H1 (cell line): ENCODE data around the gene RPS6KL1. TPM values are rescaled to one million over a fixed set of nuclear protein-coding genes. Genes with fewer than 3 reads are reported as not detected.

ENCODE experiments used
- CTCF ChIA-PET: fragments of 300-600 bp; sonication (Branson Sonifier 250); formaldehyde crosslinking; loops from one replicate; lab custom pipeline; 2021; ENCODE audit not compliant: partially characterized antibody; lab: Charles Lee
- POLR2A ChIA-PET: fragments of 300-600 bp; sonication (Branson Sonifier 250); formaldehyde crosslinking; loops from one replicate; lab custom pipeline; 2021; ENCODE audit warnings: inconsistent platforms; ENCODE audit not compliant: partially characterized antibody; lab: Charles Lee
- DNase-seq, 2 experiments: peaks; one replicate each; pipeline versions ENCODE4 v3.0.0 to v3.0.0-alpha.2; 2010 to 2022; ENCODE audit warnings: low spot score in 2 of 2, low read depth in 1 of 2, mixed read lengths in 1 of 2
- FAIRE-seq: peaks from 2 replicates; lab custom pipeline; 2011; peaks lifted over from hg19 to GRCh38; lab: Jason Lieb, UNC
- H2AFZ ChIP-seq: 2 replicates; pipeline ENCODE4 v1.8.1; 2012; ENCODE audit warnings: low read length, inconsistent platforms
- H2AK5ac ChIP-seq: 2 replicates; pipeline ENCODE4 v1.6.1; 2013; ENCODE audit warnings: low read depth, low read length
- H2BK120ac ChIP-seq: replicated peaks from 2 replicates; pipeline ENCODE3; 2013; ENCODE audit warnings: low read depth, low read length, inconsistent platforms
- H2BK12ac ChIP-seq: 2 replicates; pipeline ENCODE4 v1.6.1; 2013; ENCODE audit warnings: low read depth, low read length
- H2BK15ac ChIP-seq: 2 replicates; pipeline ENCODE4 v1.6.1; 2013; ENCODE audit warnings: low read length
- H2BK20ac ChIP-seq: 2 replicates; pipeline ENCODE4 v1.6.1; 2013; ENCODE audit warnings: low read length
- H2BK5ac ChIP-seq: 2 replicates; pipeline ENCODE4 v1.6.1; 2013; ENCODE audit warnings: low read depth, low read length
- H3K14ac ChIP-seq: 2 replicates; pipeline ENCODE4 v1.6.1; 2013; ENCODE audit warnings: inconsistent platforms; ENCODE audit not compliant: insufficient read length
- H3K18ac ChIP-seq: 2 replicates; pipeline ENCODE4 v1.6.1; 2013; ENCODE audit warnings: low read length; ENCODE audit errors: extremely low read depth
- H3K23ac ChIP-seq: 2 replicates; pipeline ENCODE4 v1.6.1; 2013; ENCODE audit warnings: inconsistent platforms; ENCODE audit not compliant: insufficient read length
- H3K23me2 ChIP-seq: 2 replicates; pipeline ENCODE4 v1.6.1; 2013; ENCODE audit warnings: low read depth, low read length
- H3K27ac ChIP-seq: 2 replicates; pipeline ENCODE4 v1.6.1; 2011; ENCODE audit warnings: low read depth, low read length, inconsistent platforms
- H3K27me3 ChIP-seq, 4 experiments: replicated peaks in 1 of 4; 1 replicate in 1 of 4; 2 replicates in 3 of 4; pipeline versions ENCODE4 v1.6.1 to v1.8.1; 2011 to 2013; ENCODE audit warnings: low read length in 3 of 4, mild to moderate bottlenecking in 3 of 4, inconsistent platforms in 2 of 4, mixed read lengths in 2 of 4, moderate library complexity in 1 of 4; ENCODE audit not compliant: control insufficient read depth in 3 of 4, insufficient read depth in 3 of 4; ENCODE audit errors: extremely low read depth in 1 of 4
- H3K36me3 ChIP-seq, 4 experiments: 2 replicates each; pipeline versions ENCODE4 v1.6.1 to v1.8.1; 2011 to 2013; ENCODE audit warnings: mild to moderate bottlenecking in 4 of 4, low read length in 3 of 4, moderate library complexity in 2 of 4, control low read depth in 1 of 4, inconsistent platforms in 1 of 4; ENCODE audit not compliant: insufficient read depth in 4 of 4, control insufficient read depth in 2 of 4
- H3K4ac ChIP-seq: replicated peaks from 2 replicates; pipeline ENCODE3; 2013; ENCODE audit warnings: low read length, low read depth, mixed read lengths, inconsistent platforms; ENCODE audit not compliant: insufficient read length
- H3K4me1 ChIP-seq, 4 experiments: replicated peaks in 1 of 4; 1 replicate in 1 of 4; 2 replicates in 3 of 4; pipeline versions ENCODE4 v1.6.1 to v1.8.1; 2011 to 2013; ENCODE audit warnings: low read length in 3 of 4, inconsistent platforms in 2 of 4, mixed read lengths in 1 of 4; ENCODE audit not compliant: insufficient read depth in 4 of 4, control insufficient read depth in 3 of 4
- H3K4me2 ChIP-seq, 2 experiments: 2 replicates each; pipeline versions ENCODE4 v1.6.1 to v1.8.1; 2011 to 2013; ENCODE audit warnings: low read depth in 2 of 2, low read length in 2 of 2, control low read depth in 1 of 2, inconsistent platforms in 1 of 2, mild to moderate bottlenecking in 1 of 2; ENCODE audit not compliant: insufficient read depth in 1 of 2
- H3K4me3 ChIP-seq, 4 experiments: fragments of 200-600, 300-600 bp in 1 of 4; sonication (generic), shearing (Covaris generic), sonication (Bioruptor Twin) in 1 of 4; 2 replicates each; pipeline versions ENCODE4 v1.5.1 to v1.8.1; 2011 to 2016; ENCODE audit warnings: low read length in 4 of 4, low read depth in 3 of 4, control low read depth in 2 of 4, inconsistent platforms in 2 of 4, mild to moderate bottlenecking in 2 of 4, mixed read lengths in 1 of 4, moderate library complexity in 1 of 4; ENCODE audit not compliant: insufficient read depth in 2 of 4; ENCODE audit errors: extremely low read depth in 1 of 4
- H3K56ac ChIP-seq: replicated peaks from 2 replicates; pipeline ENCODE3; 2013; ENCODE audit warnings: low read depth, mild to moderate bottlenecking, mixed read lengths, low read length, inconsistent platforms; ENCODE audit not compliant: insufficient read length
- H3K79me1 ChIP-seq: 2 replicates; pipeline ENCODE4 v1.6.1; 2013; ENCODE audit warnings: low read depth, low read length, control low read depth
- H3K79me2 ChIP-seq, 2 experiments: 2 replicates each; pipeline versions ENCODE4 v1.6.1 to v1.8.1; 2012 to 2013; ENCODE audit warnings: low read length in 2 of 2, mild to moderate bottlenecking in 2 of 2, inconsistent platforms in 1 of 2; ENCODE audit not compliant: insufficient read depth in 2 of 2, control insufficient read depth in 1 of 2
- H3K9ac ChIP-seq, 4 experiments: replicated peaks in 1 of 4; 1 replicate in 1 of 4; 2 replicates in 3 of 4; pipeline versions ENCODE4 v1.6.1 to v1.8.1; 2011 to 2013; ENCODE audit warnings: low read depth in 3 of 4, low read length in 3 of 4, control low read depth in 2 of 4, mild to moderate bottlenecking in 2 of 4, moderate library complexity in 2 of 4, inconsistent platforms in 1 of 4; ENCODE audit errors: extremely low read depth in 1 of 4
- H3K9me3 ChIP-seq, 2 experiments: 2 replicates each; pipeline versions ENCODE4 v1.6.1 to v1.8.1; 2012 to 2013; ENCODE audit warnings: mild to moderate bottlenecking in 2 of 2, moderate library complexity in 2 of 2, control low read depth in 1 of 2, inconsistent platforms in 1 of 2, low read depth in 1 of 2, low read length in 1 of 2, mixed read lengths in 1 of 2; ENCODE audit not compliant: insufficient read depth in 2 of 2
- H4K20me1 ChIP-seq, 2 experiments: replicated peaks in 1 of 2; 2 replicates each; pipeline versions ENCODE3 to v1.8.1; 2011 to 2013; ENCODE audit warnings: inconsistent platforms in 2 of 2, low read length in 2 of 2, mild to moderate bottlenecking in 1 of 2; ENCODE audit not compliant: insufficient read depth in 2 of 2, control insufficient read depth in 1 of 2
- H4K5ac ChIP-seq: 2 replicates; pipeline ENCODE4 v1.6.1; 2013; ENCODE audit warnings: low read length, low read depth, mixed read lengths, inconsistent platforms; ENCODE audit not compliant: insufficient read length
- H4K8ac ChIP-seq: 2 replicates; pipeline ENCODE4 v1.8.0; 2013; ENCODE audit warnings: mild to moderate bottlenecking, moderate library complexity, low read length, inconsistent platforms; ENCODE audit not compliant: insufficient read depth; ENCODE audit errors: extremely low read depth
- H4K91ac ChIP-seq: replicated peaks from 2 replicates; pipeline ENCODE3; 2013; ENCODE audit warnings: low read length, mixed read lengths, inconsistent platforms; ENCODE audit not compliant: insufficient read length
- CBX5 ChIP-seq: fragments of 300-800, 300-1000 bp; sonication (generic); IDR thresholded peaks from 2 replicates; pipeline ENCODE4 v1.7.1; 2016; ENCODE audit warnings: antibody characterized with exemption, low read length, low read depth
- CBX8 ChIP-seq: fragments of 300-800, 300-1000 bp; sonication (generic); IDR thresholded peaks from 2 replicates; pipeline ENCODE4 v1.7.1; 2016; ENCODE audit warnings: low read depth, low read length, borderline replicate concordance
- EP300 ChIP-seq, 2 experiments: IDR thresholded peaks; 1 replicate in 1 of 2; 2 replicates in 1 of 2; pipeline ENCODE4 v1.6.1; 2011 to 2012; ENCODE audit warnings: low read depth in 2 of 2, low read length in 2 of 2, mild to moderate bottlenecking in 2 of 2, borderline replicate concordance in 1 of 2, inconsistent platforms in 1 of 2, moderate library complexity in 1 of 2
- GABPA ChIP-seq: IDR thresholded peaks from 2 replicates; pipeline ENCODE4 v1.6.1; 2011; ENCODE audit warnings: mild to moderate bottlenecking, low read length, moderate library complexity, borderline replicate concordance; ENCODE audit not compliant: insufficient read depth
- GTF2F1 ChIP-seq: IDR thresholded peaks from 2 replicates; pipeline ENCODE4 v1.6.1; 2012; ENCODE audit warnings: low read depth, low read length, improper control_type of control experiment, borderline replicate concordance
- HDAC2 ChIP-seq, 2 experiments: fragments of 300-600 bp in 1 of 2; sonication (generic) in 1 of 2; IDR thresholded peaks; 2 replicates each; pipeline ENCODE4 v1.6.1; 2011 to 2012; ENCODE audit warnings: low read depth in 2 of 2, low read length in 2 of 2, mild to moderate bottlenecking in 2 of 2, moderate library complexity in 2 of 2, borderline replicate concordance in 1 of 2, inconsistent platforms in 1 of 2
- KDM1A ChIP-seq: fragments of 200-600, 300-600 bp; sonication (generic); IDR thresholded peaks from 2 replicates; pipeline ENCODE4 v1.7.1; 2016; ENCODE audit warnings: mild to moderate bottlenecking, low read length, borderline replicate concordance
- RNF2 ChIP-seq: fragments of 200-900, 300-1000 bp; sonication (generic); IDR thresholded peaks from 2 replicates; pipeline ENCODE4 v1.7.1; 2016; ENCODE audit warnings: borderline replicate concordance, low read depth, mild to moderate bottlenecking, antibody characterized with exemption, low read length; ENCODE audit not compliant: poor library complexity, severe bottlenecking; ENCODE audit errors: missing control alignments
- SIX5 ChIP-seq: IDR thresholded peaks from 2 replicates; pipeline ENCODE4 v1.6.1; 2011; ENCODE audit warnings: mild to moderate bottlenecking, low read depth, low read length
- SRF ChIP-seq: IDR thresholded peaks from 2 replicates; pipeline ENCODE4 v1.6.1; 2011; ENCODE audit warnings: mild to moderate bottlenecking, low read depth, low read length, moderate library complexity
- TAF7 ChIP-seq: optimal IDR thresholded peaks from 2 replicates; pipeline ENCODE3; 2011; ENCODE audit warnings: low read depth, mild to moderate bottlenecking, inconsistent platforms, low read length, moderate library complexity, borderline replicate concordance
- TBP ChIP-seq: IDR thresholded peaks from 2 replicates; pipeline ENCODE4 v1.6.1; 2011; ENCODE audit warnings: low read depth, low read length, improper control_type of control experiment
- WGBS, 2 experiments: shearing (Covaris generic) in 1 of 2; methylation state at CpG; one replicate each; pipeline versions ENCODE4 v1.1.6 to v1.1.7; 2013 to 2015; ENCODE audit warnings: low lambda C conversion rate in 2 of 2, mixed read lengths in 2 of 2, inconsistent platforms in 1 of 2, low coverage in 1 of 2, missing lambda C conversion rate in 1 of 2; ENCODE audit not compliant: insufficient replicate concordance in 2 of 2, insufficient coverage in 1 of 2, insufficient read length in 1 of 2; ENCODE audit errors: extremely low coverage in 1 of 2, missing lambda C conversion rate in 1 of 2; 5-methylcytosine and 5-hydroxymethylcytosine counted together
- polyA plus RNA-seq, 7 experiments: library from polyadenylated mRNA; depleted of rRNA in 3 of 7; stranded (reverse) in 5 of 7; unstranded in 2 of 7; fragments of >200 nt in 5 of 7; fragments of 200-250 nt in 2 of 7; gene quantifications; 1 replicate in 5 of 7; 2 replicates in 1 of 7; 4 replicates in 1 of 7; pipeline versions ENCODE4 v1.2.1 to v1.2.3, GENCODE V29; 2011 to 2013; ENCODE audit warnings: missing spikeins in 2 of 7, mixed read lengths in 2 of 7
- total RNA-seq: library from RNA; stranded (reverse); fragmentation: NEBNext Ultra II Directional; extraction: Animal tissue kit (Norgen Biotek cat#: 25700); gene quantifications from 2 replicates; pipeline ENCODE4 v1.2.1, GENCODE V29; 2021

Gene RPS6KL1
- total and polyA plus RNA-seq, 2 of the 8 experiments (the other 6 are each of a cell fraction or from before 2014, with no cell fraction given): 9.8 to 13.8 TPM

DNA sequence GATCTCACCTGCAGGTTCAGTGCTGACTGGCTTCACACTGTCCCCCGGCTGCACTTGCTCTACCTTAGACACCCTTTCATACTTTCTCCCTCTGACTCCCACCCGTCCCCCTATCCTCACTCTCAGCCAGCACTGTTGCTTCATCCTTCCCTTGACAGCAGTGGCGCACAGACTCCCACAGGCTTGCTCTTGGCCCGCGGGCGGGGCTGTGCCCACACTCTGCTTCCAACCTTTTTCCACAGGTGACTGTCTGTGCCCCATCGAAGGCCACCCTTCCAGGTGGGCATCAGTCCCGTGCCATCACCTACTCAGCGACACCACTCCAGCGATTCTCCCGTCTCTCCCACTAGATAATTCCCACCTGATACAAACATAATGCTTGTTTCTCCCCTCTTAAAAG, 1.0 kb upstream of the RPS6KL1 start:
- Histone ChIP-seq H4K20me1 (no peaks in the 10 kb centered on the region), H3K36me3 (peaks cover 0 to 3% (median 0%) of the 10 kb centered on the region in 4 experiments; a peak in 3 of 8 replicates), H3K18ac (no peak overlapping the region), H3K9me3 (no peaks in the 10 kb centered on the region), H3K23me2 (peaks cover 2% of the 10 kb centered on the region; the same call in 1 of the 2 replicates), H3K56ac (no peak overlapping the region), H3K23ac (no peak overlapping the region), H3K4me1 (no peaks in the 10 kb centered on the region), H3K4ac (no peak overlapping the region), H2AFZ (no peak overlapping the region), H4K5ac (no peak overlapping the region), H3K27me3 (0 out of 7 replicates have a peak, but pooled peaks cover 0 to 2% (median 0%) of the 10 kb centered on the region in 4 experiments), H3K4me2 (peak overlapping the region in 1 of 2 experiments; percentile 61; a peak in 1 of 4 replicates), H3K9ac (no peak overlapping the region), H2AK5ac (no peak overlapping the region), H4K91ac (no peak overlapping the region), H3K4me3 (no peak overlapping the region), H4K8ac (peak overlapping the region; percentile 89), H2BK120ac (no peak overlapping the region), H2BK20ac (no peak overlapping the region), H2BK12ac (no peak overlapping the region), H3K79me1 (no peaks in the 10 kb centered on the region), H3K27ac (no peak overlapping the region), H2BK5ac (no peak overlapping the region), H2BK15ac (peak overlapping the region; percentile 72; the same call in 1 of the 2 replicates), H3K79me2 (no peaks in the 10 kb centered on the region), H3K14ac (no peak overlapping the region)
- FAIRE-seq: no peak
- ChIA-PET CTCF (interaction anchor here (1.5 to 2.5 kb wide), 4 partner anchors 10 to 64 kb away, joined by 4 to 15 read pairs (median 6); no protein-coding TSS in a partner anchor), POLR2A (interaction anchor here (1.3 to 3.6 kb wide), 5 partner anchors 11 to 21 kb away, joined by 4 to 16 read pairs (median 12); no protein-coding TSS in a partner anchor)
- DNase-seq: no peak
- WGBS, 2 experiments: 89% methylated on average over 11 of the region's 11 CpGs; no CpG with 5 or more reads in 1 of the 2 experiments
- TF ChIP-seq RNF2: no peak
- TF ChIP-seq TBP: no peak
- no peak for TF ChIP-seq SIX5
- TF ChIP-seq GABPA: no peak
- TF ChIP-seq SRF: no peak
- TF ChIP-seq KDM1A: no peak
- no peak for TF ChIP-seq GTF2F1
- TF ChIP-seq CBX8: no peak
- TF ChIP-seq TAF7: no peak
- no peak for TF ChIP-seq EP300 (IDR thresholded peaks at IDR 0.05; ENCODE audit: borderline replicate concordance in 1 of 2, low read depth in 2 of 2, low read length in 2 of 2)
- TF ChIP-seq HDAC2 (IDR thresholded peaks at IDR 0.05; ENCODE audit: borderline replicate concordance in 1 of 2, low read depth in 2 of 2, low read length in 2 of 2): no peak
- TF ChIP-seq CBX5: no peak
